Stomach (tissue), 4 donors: ENCODE results near the gene PODXL2.

Experiments
- CTCF ChIP-seq, 7 experiments: fragments of 450-650 bp in 4 of 7; fragments of 200-600 bp in 3 of 7; sonication (generic) in 3 of 7; IDR thresholded peaks; one replicate each; pipeline ENCODE4 v1.5.1; 2016 to 2019; ENCODE audit warnings: antibody characterized with exemption in 7 of 7, control low read depth in 2 of 7, mild to moderate bottlenecking in 1 of 7
- POLR2AphosphoS5 ChIP-seq, 3 donors: sonication (generic); formaldehyde crosslinking; IDR thresholded peaks; one replicate each; pipeline ENCODE4 v1.6.1; 2016; ENCODE audit warnings: antibody characterized with exemption in 3 of 3

GRCh38 chr3:127679534-127680145, 50.7 kb downstream of the PODXL2 start:
- TF ChIP-seq CTCF (IDR thresholded peaks at IDR 0.05) (no peak), POLR2AphosphoS5 (IDR thresholded peaks at IDR 0.05) (no peak)
